HEK293 (cell line): ENCODE data around the gene RGS8.

ENCODE experiments used
- CTCF ChIA-PET: fragments of 350-600 bp; formaldehyde crosslinking; extraction: SDS; loops from one replicate; lab custom pipeline; 2021; ENCODE audit warnings: antibody characterized with exemption; lab: Yijun Ruan, JAX
- POLR2A ChIA-PET: fragments of 300-600 bp; formaldehyde crosslinking; extraction: SDS; loops from one replicate; lab custom pipeline; 2020; ENCODE audit warnings: antibody characterized with exemption, inconsistent platforms; lab: Yijun Ruan, JAX
- H3K27ac ChIP-seq: fragments of 200-500 bp; sonication (Bioruptor generic); 2 replicates; pipeline ENCODE4 v1.5.1; 2014; ENCODE audit warnings: low read depth, low read length, control low read depth, inconsistent platforms; ENCODE audit errors: extremely low read depth
- H3K36me3 ChIP-seq, 2 experiments: fragments of 200-500 bp in 1 of 2; sonication (Bioruptor generic) in 1 of 2; 1 replicate in 1 of 2; 2 replicates in 1 of 2; pipeline ENCODE4 v1.5.1; 2014 to 2017; ENCODE audit warnings: inconsistent platforms in 2 of 2, low read length in 2 of 2; ENCODE audit not compliant: control insufficient read depth in 2 of 2, insufficient read depth in 1 of 2
- H3K4me1 ChIP-seq: fragments of 200-500 bp; sonication (Bioruptor generic); 2 replicates; pipeline ENCODE4 v1.5.1; 2014; ENCODE audit warnings: mild to moderate bottlenecking, low read length, inconsistent platforms; ENCODE audit not compliant: control insufficient read depth, insufficient read depth
- H3K4me3 ChIP-seq: 2 replicates; pipeline ENCODE4 v1.5.1; 2011; ENCODE audit warnings: low read depth, mild to moderate bottlenecking, control low read depth, low read length, moderate library complexity
- H3K9me3 ChIP-seq: fragments of 200-500 bp; sonication (Bioruptor generic); 2 replicates; pipeline ENCODE4 v1.5.1; 2014; ENCODE audit warnings: low read depth, low read length, inconsistent platforms; ENCODE audit not compliant: control insufficient read depth, insufficient read depth
- ATF2 ChIP-seq: fragments of 450-650 bp; formaldehyde crosslinking; IDR thresholded peaks from 2 replicates; pipeline ENCODE4 v1.5.1; 2016; ENCODE audit warnings: missing biosample characterization, missing genetic modification characterization, low read depth
- BCL11B ChIP-seq: fragments of 450-650 bp; formaldehyde crosslinking; IDR thresholded peaks from 2 replicates; pipeline ENCODE4 v1.5.1; 2016; ENCODE audit warnings: low read depth, missing biosample characterization, missing genetic modification characterization
- GLI2 ChIP-seq: fragments of 450-650 bp; formaldehyde crosslinking; IDR thresholded peaks from 2 replicates; pipeline ENCODE4; 2017; ENCODE audit warnings: missing biosample characterization, missing genetic modification characterization, low read depth, borderline replicate concordance
- HOXC10 ChIP-seq: sonication (generic); formaldehyde crosslinking; IDR thresholded peaks from 2 replicates; pipeline ENCODE4 v1.8.1; 2023; ENCODE audit warnings: mild to moderate bottlenecking, missing genetic modification reagents
- PRDM1 ChIP-seq: fragments of 450-650 bp; formaldehyde crosslinking; IDR thresholded peaks from 2 replicates; pipeline ENCODE4; 2016; ENCODE audit warnings: missing biosample characterization, missing genetic modification characterization
- REPIN1 ChIP-seq: fragments of 450-650 bp; formaldehyde crosslinking; IDR thresholded peaks from 2 replicates; pipeline ENCODE4 v1.5.1; 2017; ENCODE audit warnings: missing biosample characterization, missing genetic modification characterization, low read depth
- SP2 ChIP-seq: fragments of 450-650 bp; formaldehyde crosslinking; IDR thresholded peaks from 2 replicates; pipeline ENCODE4 v1.5.1; 2016; ENCODE audit warnings: missing biosample characterization, missing genetic modification characterization
- ZNF112 ChIP-seq: fragments of 450-650 bp; formaldehyde crosslinking; IDR thresholded peaks from 2 replicates; pipeline ENCODE4 v1.5.0; 2017; ENCODE audit warnings: missing biosample characterization, missing genetic modification characterization
- ZNF133 ChIP-seq: fragments of 450-650 bp; formaldehyde crosslinking; IDR thresholded peaks from 2 replicates; pipeline ENCODE4 v1.5.1; 2016; ENCODE audit warnings: missing biosample characterization, missing genetic modification characterization
- ZNF2 ChIP-seq: fragments of 450-650 bp; formaldehyde crosslinking; IDR thresholded peaks from 2 replicates; pipeline ENCODE4 v1.5.1; 2016; ENCODE audit warnings: missing biosample characterization, missing genetic modification characterization
- ZNF24 ChIP-seq: fragments of 450-650 bp; formaldehyde crosslinking; IDR thresholded peaks from 2 replicates; pipeline ENCODE4 v1.5.1; 2016; ENCODE audit warnings: missing biosample characterization, missing genetic modification characterization
- ZNF292 ChIP-seq: fragments of 450-650 bp; formaldehyde crosslinking; IDR thresholded peaks from 2 replicates; pipeline ENCODE4 v1.5.1; 2016; ENCODE audit warnings: low read depth, missing biosample characterization, missing genetic modification characterization, borderline replicate concordance
- ZNF335 ChIP-seq: fragments of 450-650 bp; formaldehyde crosslinking; conservative IDR thresholded peaks from 2 replicates; pipeline ENCODE4 v1.5.1; 2016; ENCODE audit warnings: missing biosample characterization, missing genetic modification characterization
- ZNF366 ChIP-seq: fragments of 450-650 bp; formaldehyde crosslinking; conservative IDR thresholded peaks from 2 replicates; pipeline ENCODE4 v1.5.1; 2016; ENCODE audit warnings: missing biosample characterization, missing genetic modification characterization
- ZNF530 ChIP-seq: fragments of 450-650 bp; formaldehyde crosslinking; IDR thresholded peaks from 2 replicates; pipeline ENCODE4 v1.5.1; 2016; ENCODE audit warnings: low read depth, missing biosample characterization, missing genetic modification characterization
- ZNF624 ChIP-seq: fragments of 450-650 bp; formaldehyde crosslinking; IDR thresholded peaks from 2 replicates; pipeline ENCODE4 v1.5.1; 2017; ENCODE audit warnings: missing biosample characterization, missing genetic modification characterization
- ZNF654 ChIP-seq: fragments of 450-650 bp; formaldehyde crosslinking; IDR thresholded peaks from 2 replicates; pipeline ENCODE4 v1.5.1; 2016; ENCODE audit warnings: low read depth, missing biosample characterization, missing genetic modification characterization
- ZNF791 ChIP-seq: fragments of 450-650 bp; formaldehyde crosslinking; IDR thresholded peaks from 2 replicates; pipeline ENCODE4 v1.5.1; 2016; ENCODE audit warnings: missing biosample characterization, missing genetic modification characterization
- TF ChIP-seq, protein P1 (sequence below): fragments of 450-650 bp; formaldehyde crosslinking; IDR thresholded peaks from 2 replicates; pipeline ENCODE4 v1.5.1; 2016; ENCODE audit warnings: missing biosample characterization, missing genetic modification characterization, borderline replicate concordance
- TF ChIP-seq, protein P2 (sequence below): fragments of 450-650 bp; IDR thresholded peaks from 2 replicates; pipeline ENCODE4 v1.5.1; 2018; ENCODE audit warnings: missing biosample characterization, mild to moderate bottlenecking, missing genetic modification characterization

Gene RGS8

DNA sequence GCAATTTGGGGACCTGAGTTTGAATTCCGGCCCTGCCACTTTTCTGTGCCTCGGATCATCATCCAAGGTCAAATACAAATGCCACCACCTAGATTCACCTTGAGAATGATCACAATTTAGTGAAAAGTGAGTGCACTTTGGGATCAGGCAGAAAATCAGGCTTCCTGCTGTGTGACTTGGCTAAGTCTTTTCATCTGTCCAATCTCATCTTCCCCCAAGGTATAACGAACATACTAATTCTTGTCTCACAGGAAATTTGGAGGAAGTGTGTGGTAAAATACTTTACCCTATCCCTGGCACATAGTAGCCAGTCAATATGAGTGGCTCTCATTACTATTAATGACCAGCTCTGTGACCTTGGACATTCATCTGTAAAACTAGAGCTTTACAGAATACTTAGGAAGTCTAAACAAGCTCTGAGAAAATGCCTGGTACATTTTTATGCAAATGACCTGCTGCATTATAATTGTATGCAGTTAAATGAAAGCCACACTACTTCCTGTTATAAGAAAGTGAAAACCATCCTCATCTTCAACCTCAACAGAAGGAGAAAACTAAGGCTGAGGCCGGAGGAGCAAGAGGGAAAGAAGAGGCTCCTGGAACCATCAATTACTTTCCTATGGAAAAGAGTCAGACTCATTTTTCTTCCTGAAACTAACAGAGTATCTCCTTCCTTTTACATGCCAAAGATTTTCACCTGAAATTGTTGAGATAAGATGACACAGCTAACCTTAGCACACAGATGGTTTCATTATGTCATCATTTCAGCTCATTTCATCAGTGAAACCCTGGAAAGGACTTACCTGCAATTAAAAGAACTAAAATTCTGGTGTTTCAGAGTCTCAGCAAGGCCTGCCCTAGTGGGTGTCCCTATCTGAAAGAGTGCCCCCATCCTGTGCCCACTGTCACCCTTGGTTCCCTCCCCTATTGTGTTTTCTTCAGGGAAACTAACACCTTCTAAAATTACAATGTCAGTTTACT, 32.6 kb upstream of the RGS8 start:
- TF ChIP-seq ZNF335 (tag by site-specific recombination) (no peak), ATF2 (peak; percentile 52), PRDM1 (tag by site-specific recombination) (peak; percentile 56; the same call in 1 of the 2 replicates)
- Histone ChIP-seq H3K27ac (no peak overlapping the region), H3K4me3 (no peak overlapping the region), H3K4me1 (no peaks in the 10 kb centered on the region), H3K36me3 (no peaks in the 10 kb centered on the region), H3K9me3 (no peaks in the 10 kb centered on the region)
- ChIA-PET POLR2A (no interaction called here), CTCF (interaction anchor here (0.7 kb wide), 1 partner anchor 8 kb away, joined by 3 read pairs; no protein-coding TSS in a partner anchor)

DNA sequence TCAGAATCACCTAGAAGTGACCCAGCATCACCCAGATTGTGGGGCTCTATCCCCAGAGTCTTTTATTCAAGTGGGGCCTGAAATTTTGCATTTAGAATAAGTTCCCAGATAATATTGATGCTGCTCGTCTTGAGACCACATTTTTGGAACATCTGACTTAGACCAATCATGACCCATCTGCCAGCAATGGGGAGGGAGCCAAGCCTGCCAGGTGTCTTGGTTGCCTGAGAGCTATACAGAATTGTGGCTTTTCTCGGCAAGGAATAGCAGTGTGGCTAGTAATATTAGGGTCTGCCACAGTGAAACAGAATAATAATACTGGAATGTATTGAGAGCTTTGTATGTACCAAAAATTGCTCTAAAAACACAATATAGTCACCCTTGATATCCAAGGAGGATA, 31.1 kb upstream of the RGS8 start:
- TF ChIP-seq ZNF292 (tag by site-specific recombination) (no peak), SP2 (tag by site-specific recombination) (no peak), ZNF624 (tag by site-specific recombination) (no peak), ZNF530 (tag by site-specific recombination) (no peak), ZNF24 (tag by site-specific recombination) (no peak), ZNF366 (no peak), ZNF2 (tag by site-specific recombination) (no peak), ZNF654 (tag by site-specific recombination) (no peak), ZNF133 (tag by site-specific recombination) (no peak), ZNF112 (tag by site-specific recombination) (no peak), HOXC10 (CRISPR knock-in tag) (no peak), REPIN1 (tag by site-specific recombination) (no peak), ZNF791 (tag by site-specific recombination) (no peak), GLI2 (no peak), BCL11B (tag by site-specific recombination) (no peak)
- TF ChIP-seq, protein P1, sequence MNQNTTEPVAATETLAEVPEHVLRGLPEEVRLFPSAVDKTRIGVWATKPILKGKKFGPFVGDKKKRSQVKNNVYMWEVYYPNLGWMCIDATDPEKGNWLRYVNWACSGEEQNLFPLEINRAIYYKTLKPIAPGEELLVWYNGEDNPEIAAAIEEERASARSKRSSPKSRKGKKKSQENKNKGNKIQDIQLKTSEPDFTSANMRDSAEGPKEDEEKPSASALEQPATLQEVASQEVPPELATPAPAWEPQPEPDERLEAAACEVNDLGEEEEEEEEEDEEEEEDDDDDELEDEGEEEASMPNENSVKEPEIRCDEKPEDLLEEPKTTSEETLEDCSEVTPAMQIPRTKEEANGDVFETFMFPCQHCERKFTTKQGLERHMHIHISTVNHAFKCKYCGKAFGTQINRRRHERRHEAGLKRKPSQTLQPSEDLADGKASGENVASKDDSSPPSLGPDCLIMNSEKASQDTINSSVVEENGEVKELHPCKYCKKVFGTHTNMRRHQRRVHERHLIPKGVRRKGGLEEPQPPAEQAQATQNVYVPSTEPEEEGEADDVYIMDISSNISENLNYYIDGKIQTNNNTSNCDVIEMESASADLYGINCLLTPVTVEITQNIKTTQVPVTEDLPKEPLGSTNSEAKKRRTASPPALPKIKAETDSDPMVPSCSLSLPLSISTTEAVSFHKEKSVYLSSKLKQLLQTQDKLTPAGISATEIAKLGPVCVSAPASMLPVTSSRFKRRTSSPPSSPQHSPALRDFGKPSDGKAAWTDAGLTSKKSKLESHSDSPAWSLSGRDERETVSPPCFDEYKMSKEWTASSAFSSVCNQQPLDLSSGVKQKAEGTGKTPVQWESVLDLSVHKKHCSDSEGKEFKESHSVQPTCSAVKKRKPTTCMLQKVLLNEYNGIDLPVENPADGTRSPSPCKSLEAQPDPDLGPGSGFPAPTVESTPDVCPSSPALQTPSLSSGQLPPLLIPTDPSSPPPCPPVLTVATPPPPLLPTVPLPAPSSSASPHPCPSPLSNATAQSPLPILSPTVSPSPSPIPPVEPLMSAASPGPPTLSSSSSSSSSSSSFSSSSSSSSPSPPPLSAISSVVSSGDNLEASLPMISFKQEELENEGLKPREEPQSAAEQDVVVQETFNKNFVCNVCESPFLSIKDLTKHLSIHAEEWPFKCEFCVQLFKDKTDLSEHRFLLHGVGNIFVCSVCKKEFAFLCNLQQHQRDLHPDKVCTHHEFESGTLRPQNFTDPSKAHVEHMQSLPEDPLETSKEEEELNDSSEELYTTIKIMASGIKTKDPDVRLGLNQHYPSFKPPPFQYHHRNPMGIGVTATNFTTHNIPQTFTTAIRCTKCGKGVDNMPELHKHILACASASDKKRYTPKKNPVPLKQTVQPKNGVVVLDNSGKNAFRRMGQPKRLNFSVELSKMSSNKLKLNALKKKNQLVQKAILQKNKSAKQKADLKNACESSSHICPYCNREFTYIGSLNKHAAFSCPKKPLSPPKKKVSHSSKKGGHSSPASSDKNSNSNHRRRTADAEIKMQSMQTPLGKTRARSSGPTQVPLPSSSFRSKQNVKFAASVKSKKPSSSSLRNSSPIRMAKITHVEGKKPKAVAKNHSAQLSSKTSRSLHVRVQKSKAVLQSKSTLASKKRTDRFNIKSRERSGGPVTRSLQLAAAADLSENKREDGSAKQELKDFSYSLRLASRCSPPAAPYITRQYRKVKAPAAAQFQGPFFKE (tag by site-specific recombination): no peak
- TF ChIP-seq, protein P2, sequence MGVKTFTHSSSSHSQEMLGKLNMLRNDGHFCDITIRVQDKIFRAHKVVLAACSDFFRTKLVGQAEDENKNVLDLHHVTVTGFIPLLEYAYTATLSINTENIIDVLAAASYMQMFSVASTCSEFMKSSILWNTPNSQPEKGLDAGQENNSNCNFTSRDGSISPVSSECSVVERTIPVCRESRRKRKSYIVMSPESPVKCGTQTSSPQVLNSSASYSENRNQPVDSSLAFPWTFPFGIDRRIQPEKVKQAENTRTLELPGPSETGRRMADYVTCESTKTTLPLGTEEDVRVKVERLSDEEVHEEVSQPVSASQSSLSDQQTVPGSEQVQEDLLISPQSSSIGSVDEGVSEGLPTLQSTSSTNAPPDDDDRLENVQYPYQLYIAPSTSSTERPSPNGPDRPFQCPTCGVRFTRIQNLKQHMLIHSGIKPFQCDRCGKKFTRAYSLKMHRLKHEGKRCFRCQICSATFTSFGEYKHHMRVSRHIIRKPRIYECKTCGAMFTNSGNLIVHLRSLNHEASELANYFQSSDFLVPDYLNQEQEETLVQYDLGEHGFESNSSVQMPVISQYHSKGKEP (tag by site-specific recombination): no peak
- TF ChIP-seq, all 188 proteins: peak for 0
- Histone ChIP-seq H3K9me3 (no peaks in the 10 kb centered on the region), H3K36me3 (no peaks in the 10 kb centered on the region), H3K4me3 (no peak overlapping the region), H3K27ac (no peak overlapping the region), H3K4me1 (no peaks in the 10 kb centered on the region)
- CTCF ChIA-PET: no interaction called here
- POLR2A ChIA-PET: no interaction called here
